Heart left ventricle (tissue), 16 donors: ENCODE data around the gene EXOC2. TPM values are rescaled to one million over a fixed set of nuclear protein-coding genes. Genes with fewer than 3 reads are reported as not detected.

Experiments
- ATAC-seq, 4 donors: fragments of 200-7000 bp; cut with Tn5 transposase; one replicate each; pipeline ENCODE4 v1.9.1; 2020 to 2022; ENCODE audit warnings: moderate library complexity in 4 of 4, mild to moderate bottlenecking in 3 of 4, moderate number of reproducible peaks in 1 of 4
- DNase-seq, 5 donors: peaks; one replicate each; pipeline ENCODE4 v3.0.0-alpha.2; 2020
- H3K27ac ChIP-seq, 12 donors: fragments of 200-600 bp; sonication (generic) in 4 of 12; one replicate each; pipeline versions ENCODE4 v1.5.0 to v1.8.0; 2016 to 2022; ENCODE audit warnings: mild to moderate bottlenecking in 2 of 12
- H3K27me3 ChIP-seq, 9 donors: fragments of 200-600 bp; sonication (generic) in 2 of 9; one replicate each; pipeline versions ENCODE4 v1.5.1 to v1.8.0; 2016 to 2022; ENCODE audit warnings: mild to moderate bottlenecking in 3 of 9
- H3K36me3 ChIP-seq, 9 donors: fragments of 200-600 bp; sonication (generic) in 2 of 9; one replicate each; pipeline versions ENCODE4 v1.5.0 to v1.8.0; 2018 to 2022; ENCODE audit warnings: mild to moderate bottlenecking in 2 of 9
- H3K4me1 ChIP-seq, 12 donors: fragments of 200-600 bp; sonication (generic) in 4 of 12; one replicate each; pipeline versions ENCODE4 v1.5.0 to v1.8.0; 2016 to 2022; ENCODE audit warnings: mild to moderate bottlenecking in 3 of 12
- H3K4me3 ChIP-seq, 12 donors: fragments of 200-600 bp; sonication (generic) in 4 of 12; one replicate each; pipeline versions ENCODE4 v1.5.0 to v1.8.0; 2017 to 2022; ENCODE audit warnings: mild to moderate bottlenecking in 9 of 12, moderate library complexity in 4 of 12
- H3K9me3 ChIP-seq, 12 donors: fragments of 200-600 bp; sonication (generic) in 4 of 12; one replicate each; pipeline versions ENCODE4 v1.5.0 to v1.8.0; 2016 to 2022; ENCODE audit warnings: mild to moderate bottlenecking in 1 of 12
- CTCF ChIP-seq, 12 donors: fragments of 200-600 bp; sonication (generic) in 4 of 12; IDR thresholded peaks; one replicate each; pipeline versions ENCODE4 v1.5.0 to v1.8.0; 2018 to 2022; ENCODE audit warnings: antibody characterized with exemption in 12 of 12, mild to moderate bottlenecking in 5 of 12
- POLR2A ChIP-seq, 2 donors: fragments of 450-650 bp; IDR thresholded peaks; one replicate each; pipeline ENCODE4 v1.6.1; 2017; ENCODE audit warnings: antibody characterized with exemption in 2 of 2, mild to moderate bottlenecking in 2 of 2, moderate library complexity in 2 of 2
- WGBS, 4 donors: extraction: QIAGEN DNeasy Blood & Tissue Kit in 2 of 4; methylation state at CpG; one replicate each; pipeline versions ENCODE4 v1.1.5 to v1.1.7; 2013 to 2018; 5-methylcytosine and 5-hydroxymethylcytosine counted together
- intact Hi-C, 10 donors: fragments of 100-400 bp; cut with DNase I; formaldehyde crosslinking; loops; one replicate each; pipeline versions ENCODE4 v1.11.1 to v1.14.2; 2022
- polyA plus RNA-seq, 2 donors: library from polyadenylated mRNA; stranded (reverse); fragments of 200-250 nt; gene quantifications; one replicate each; pipeline ENCODE4 v1.2.3, GENCODE V29; 2013
- total RNA-seq, 9 donors: library from RNA; depleted of rRNA in 2 of 9; stranded (reverse); fragments of >200 nt in 2 of 9; fragmentation: NEBNext Ultra II Directional in 3 of 9; extraction: Animal tissue kit (Norgen Biotek cat#: 25700) in 3 of 9; gene quantifications; one replicate each; pipeline versions ENCODE4 v1.1.0 to v1.2.4, GENCODE V29; 2016 to 2023
- donor health status: ischemic (EF 13 %, LVEDD 7.1; RV severe dilation, severe dysfunction).
- donor health status: healthy with polysubstance abuse.
- donor health status: DM: no; HTN: yes; CAD: no.
- donor health status: DM: no; HTN: no; CAD: no.
- donor health status: ischemic (EF 25% LVEDD 6.9; RV normal size, moderate dysfunction).
- donor health status: ischemic (EF 25% LVEDD 5.7; RV mildly dilated, moderate dysfunction).
- donor health status: healthy.
- donor health status: DM: yes; HTN: yes; CAD: no.
- donor health status: ischemic (EF 35%, LVEDD 5.7; RV mildly dilated, moderate dysfunction).
- donor health status: nonischemic (EF 11% LVEDD 7.7; RV severe dilation, severe dysfunction).
- donor health status: DM: yes; HTN: yes; CAD: no.
- donor health status: PGD.
- donor health status: ischemic (EF 29% LVEDD 5.4; RV normal size, mild dysfunction).
- donor health status: nonischemic (EF 23%, LVEDD 6.1; RV moderate dilation, normal function).

EXOC2 gene
- total and polyA plus RNA-seq, 11 donors, result 4.4 to 23.0 (median 12.5) TPM

GRCh38 chr6:516213-516612 is 176.7 kb downstream of the EXOC2 start:
- H3K36me3 ChIP-seq, result peaks cover 0 to 21% (median 0%) of the 10 kb centered on the region in 9 donors
- ATAC-seq (no peak), DNase-seq (no peak)
- no peaks in the 10 kb centered on the region for H3K27me3 ChIP-seq
- no peak overlapping the region for H3K27ac ChIP-seq
- peaks cover 0 to 16% (median 0%) of the 10 kb centered on the region in 12 donors for H3K9me3 ChIP-seq
- TF ChIP-seq CTCF (IDR thresholded peaks at IDR 0.05), result no peak
- TF ChIP-seq POLR2A (IDR thresholded peaks at IDR 0.05), result no peak
- H3K4me3 ChIP-seq, result no peak overlapping the region
- 94 to 98% (median 96%) methylated on average over 11 of the region's 11 CpGs for WGBS, 4 donors
- intact Hi-C loops, result no loop called here
- H3K4me1 ChIP-seq, result no peaks in the 10 kb centered on the region

GRCh38 chr6:515267-515666 is 177.7 kb downstream of the EXOC2 start:
- no peak overlapping the region for H3K27ac ChIP-seq
- no peaks in the 10 kb centered on the region for H3K27me3 ChIP-seq
- DNase-seq (no peak), ATAC-seq (peak in 1 of 4 donors; percentile 34)
- H3K4me1 ChIP-seq, result no peaks in the 10 kb centered on the region
- peaks cover 0 to 16% (median 0%) of the 10 kb centered on the region in 12 donors for H3K9me3 ChIP-seq
- no peak overlapping the region for H3K4me3 ChIP-seq
- no peak for TF ChIP-seq CTCF (IDR thresholded peaks at IDR 0.05)
- TF ChIP-seq POLR2A (IDR thresholded peaks at IDR 0.05), result no peak
- peaks cover 0 to 21% (median 0%) of the 10 kb centered on the region in 9 donors for H3K36me3 ChIP-seq
- intact Hi-C loops, result no loop called here
- 84 to 98% (median 92%) methylated on average over 11 of the region's 11 CpGs for WGBS, 4 donors

GRCh38 chr6:514396-514978 is 178.5 kb downstream of the EXOC2 start:
- peaks cover 0 to 21% (median 0%) of the 10 kb centered on the region in 9 donors for H3K36me3 ChIP-seq
- TF ChIP-seq POLR2A (IDR thresholded peaks at IDR 0.05) (no peak), CTCF (IDR thresholded peaks at IDR 0.05) (no peak)
- H3K9me3 ChIP-seq, result peaks cover 0 to 16% (median 0%) of the 10 kb centered on the region in 12 donors
- H3K4me1 ChIP-seq, result no peaks in the 10 kb centered on the region
- DNase-seq, result no peak
- no peak overlapping the region for H3K4me3 ChIP-seq
- H3K27ac ChIP-seq, result no peak overlapping the region
- intact Hi-C loops, result no loop called here
- ATAC-seq, result peak in 2 of 4 donors; percentile 24 to 30
- WGBS, 4 donors, result 85 to 88% (median 87%) methylated on average over 12 of the region's 12 CpGs
- H3K27me3 ChIP-seq, result no peaks in the 10 kb centered on the region

GRCh38 chr6:513961-514360 is 179.0 kb downstream of the EXOC2 start:
- intact Hi-C loops, result no loop called here
- Histone ChIP-seq H3K4me3 (no peak overlapping the region), H3K27ac (no peak overlapping the region), H3K27me3 (no peaks in the 10 kb centered on the region), H3K9me3 (peaks cover 0 to 16% (median 0%) of the 10 kb centered on the region in 12 donors), H3K36me3 (peaks cover 0 to 21% (median 0%) of the 10 kb centered on the region in 9 donors), H3K4me1 (no peaks in the 10 kb centered on the region)
- DNase-seq (no peak), ATAC-seq (no peak)
- no peak for TF ChIP-seq CTCF (IDR thresholded peaks at IDR 0.05)
- no peak for TF ChIP-seq POLR2A (IDR thresholded peaks at IDR 0.05)
- WGBS, 4 donors, result 91 to 95% (median 94%) methylated on average over 3 of the region's 3 CpGs
